GM23338 (cell line): ENCODE measurements around the gene ENC1.

Experiments
- CTCF ChIP-seq, 2 experiments: fragments of 200-600 bp in 1 of 2; sonication (generic) in 1 of 2; conservative IDR thresholded peaks; 2 replicates each; pipeline versions ENCODE4 v1.5.1 to v1.6.1; 2016 to 2017; ENCODE audit warnings: antibody characterized with exemption in 2 of 2, low read depth in 2 of 2, mild to moderate bottlenecking in 2 of 2, moderate library complexity in 1 of 2
- EZH2 ChIP-seq: fragments of 200-600 bp; sonication (generic); IDR thresholded peaks from one replicate; pipeline ENCODE4 v1.8.0; 2017; ENCODE audit warnings: antibody characterized with exemption, mild to moderate bottlenecking, low read depth; ENCODE audit not compliant: unreplicated experiment
- REST ChIP-seq: IDR thresholded peaks from one replicate; pipeline ENCODE4 v1.6.1; 2018; ENCODE audit warnings: antibody characterized with exemption; ENCODE audit not compliant: unreplicated experiment

- TF ChIP-seq REST (no peak), CTCF (conservative IDR thresholded peaks at IDR 0.05; ENCODE audit: low read depth in 2 of 2) (no peak), EZH2 (no peak)
Observed at GRCh38 chr5:74636149-74636548, 4.4 kb downstream of the ENC1 start.
